Neuronal stem cell (in vitro differentiated cells): Measurements from ENCODE around the gene SCUBE2.
"Not testable (repeated sequence)": the region's sequence is repeated elsewhere in the genome, so short reads cannot be mapped to it uniquely, and the experiment has no call there.

Experiments
- DNase-seq: peaks from one replicate; pipeline ENCODE4 v3.0.0-alpha.2; 2013; ENCODE audit warnings: low spot score
- H2AFZ ChIP-seq: one replicate; pipeline ENCODE4 v1.6.1; 2013; ENCODE audit warnings: mild to moderate bottlenecking, low read length, inconsistent platforms
- H2AK5ac ChIP-seq: 2 replicates; pipeline ENCODE4 v1.6.1; 2013; ENCODE audit warnings: low read depth, mild to moderate bottlenecking, inconsistent platforms, low read length, moderate library complexity, mixed read lengths
- H2BK120ac ChIP-seq: 2 replicates; pipeline ENCODE4 v1.6.1; 2013; ENCODE audit warnings: low read depth, mild to moderate bottlenecking, inconsistent platforms, low read length, moderate library complexity, mixed read lengths
- H2BK12ac ChIP-seq: one replicate; pipeline ENCODE4 v1.6.1; 2013; ENCODE audit warnings: low read length, inconsistent platforms
- H2BK15ac ChIP-seq: 2 replicates; pipeline ENCODE4 v1.6.1; 2013; ENCODE audit warnings: mild to moderate bottlenecking, low read length, inconsistent platforms, mixed read lengths
- H2BK5ac ChIP-seq: one replicate; pipeline ENCODE4 v1.6.1; 2013; ENCODE audit warnings: inconsistent platforms, mild to moderate bottlenecking, low read length, moderate library complexity
- H3K14ac ChIP-seq: one replicate; pipeline ENCODE4 v1.6.1; 2013; ENCODE audit warnings: low read length, inconsistent platforms
- H3K18ac ChIP-seq: 2 replicates; pipeline ENCODE4 v1.6.1; 2013; ENCODE audit warnings: low read length, inconsistent platforms
- H3K23ac ChIP-seq: 2 replicates; pipeline ENCODE4 v1.6.1; 2013; ENCODE audit warnings: low read depth, mild to moderate bottlenecking, mixed read lengths, low read length, inconsistent platforms; ENCODE audit not compliant: poor library complexity
- H3K27ac ChIP-seq: replicated peaks from 3 replicates; pipeline ENCODE4 v1.5.1; 2013; ENCODE audit warnings: low read length, inconsistent platforms
- H3K27me3 ChIP-seq, 3 experiments: 2 replicates each; pipeline ENCODE4 v1.6.1; 2013; ENCODE audit warnings: low read length in 3 of 3, mild to moderate bottlenecking in 2 of 3, inconsistent platforms in 1 of 3, low read depth in 1 of 3, mixed read lengths in 1 of 3, moderate library complexity in 1 of 3; ENCODE audit not compliant: control insufficient read depth in 3 of 3, insufficient read depth in 3 of 3
- H3K36me3 ChIP-seq, 2 donors: replicated peaks in 1 of 2; 2 replicates each; pipeline ENCODE4 v1.6.1; 2013; ENCODE audit warnings: low read length in 2 of 2; ENCODE audit not compliant: control insufficient read depth in 2 of 2, insufficient read depth in 2 of 2
- H3K4ac ChIP-seq: 2 replicates; pipeline ENCODE4 v1.6.1; 2013; ENCODE audit warnings: inconsistent platforms, mild to moderate bottlenecking, low read length, moderate library complexity
- H3K4me1 ChIP-seq, 2 donors: 1 replicate in 1 of 2; 2 replicates in 1 of 2; pipeline ENCODE4 v1.6.1; 2013; ENCODE audit warnings: low read length in 2 of 2, low read depth in 1 of 2; ENCODE audit not compliant: control insufficient read depth in 2 of 2, insufficient read depth in 1 of 2
- H3K4me2 ChIP-seq: one replicate; pipeline ENCODE4 v1.6.1; 2013; ENCODE audit warnings: mild to moderate bottlenecking, low read length, inconsistent platforms; ENCODE audit not compliant: insufficient read depth, poor library complexity, severe bottlenecking
- H3K4me3 ChIP-seq, 2 donors: 2 replicates each; pipeline ENCODE4 v1.5.1; 2013; ENCODE audit warnings: low read length in 2 of 2, mild to moderate bottlenecking in 2 of 2, inconsistent platforms in 1 of 2, moderate library complexity in 1 of 2
- H3K79me1 ChIP-seq: one replicate; pipeline ENCODE4 v1.6.1; 2013; ENCODE audit warnings: low read depth, mild to moderate bottlenecking, inconsistent platforms, low read length, moderate library complexity
- H3K9ac ChIP-seq: one replicate; pipeline ENCODE4 v1.6.1; 2013; ENCODE audit warnings: mild to moderate bottlenecking, low read depth, low read length, inconsistent platforms; ENCODE audit not compliant: poor library complexity
- H3K9me3 ChIP-seq, 2 donors: replicated peaks in 1 of 2; 2 replicates each; pipeline versions ENCODE3 to v1.6.1; 2013; ENCODE audit warnings: low read length in 2 of 2, mild to moderate bottlenecking in 2 of 2, inconsistent platforms in 1 of 2, low read depth in 1 of 2, mixed read lengths in 1 of 2, moderate library complexity in 1 of 2; ENCODE audit not compliant: control insufficient read depth in 2 of 2, insufficient read depth in 1 of 2
- H4K8ac ChIP-seq: one replicate; pipeline ENCODE4 v1.6.1; 2013; ENCODE audit warnings: low read depth, mild to moderate bottlenecking, inconsistent platforms, low read length, moderate library complexity
- H4K91ac ChIP-seq: one replicate; pipeline ENCODE4 v1.6.1; 2013; ENCODE audit warnings: low read length, low read depth, mild to moderate bottlenecking, inconsistent platforms; ENCODE audit not compliant: poor library complexity
- WGBS, 2 donors: extraction: QIAGEN DNeasy Blood & Tissue Kit; methylation state at CpG; one replicate each; pipeline ENCODE4 v1.1.7; 2013; ENCODE audit warnings: missing lambda C conversion rate in 2 of 2, mixed read lengths in 1 of 2; ENCODE audit not compliant: insufficient read length in 2 of 2, insufficient replicate concordance in 1 of 2; ENCODE audit errors: extremely low coverage in 2 of 2; 5-methylcytosine and 5-hydroxymethylcytosine counted together

Gene SCUBE2

DNA sequence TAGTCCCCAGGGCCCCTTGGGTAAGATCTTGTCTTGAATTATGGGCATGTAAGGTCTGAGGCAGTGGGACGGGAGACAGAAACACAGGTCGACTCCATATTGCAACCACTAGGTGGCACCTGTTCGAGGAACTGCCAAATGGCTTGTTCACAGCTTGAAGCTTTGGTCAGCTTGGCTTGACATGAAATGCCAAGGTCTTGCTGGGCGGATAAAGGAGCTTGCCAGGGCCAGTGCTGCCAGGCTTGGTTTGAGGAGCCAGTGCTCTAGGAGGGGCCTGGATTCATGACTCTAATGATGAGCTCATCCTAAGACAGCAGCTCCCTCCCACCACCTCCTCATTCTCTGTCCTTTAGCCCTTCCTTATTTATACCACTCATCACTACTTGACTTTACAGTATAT is 75.7 kb downstream of the SCUBE2 start:
- Histone ChIP-seq H3K4me2 (no peak overlapping the region), H3K36me3 (no peaks in the 10 kb centered on the region), H2BK15ac (no peak overlapping the region), H3K18ac (no peak overlapping the region), H3K4me1 (peaks cover 0 to 2% of the 10 kb centered on the region in 2 donors), H2AFZ (no peak overlapping the region), H3K23ac (no peak overlapping the region), H3K14ac (no peak overlapping the region), H3K4me3 (no peak overlapping the region), H3K27me3 (peaks cover 0 to 13% (median 0%) of the 10 kb centered on the region in 3 experiments), H4K91ac (no peak overlapping the region), H2BK120ac (no peak overlapping the region), H3K9me3 (no peaks in the 10 kb centered on the region), H2AK5ac (no peak overlapping the region), H3K79me1 (no peaks in the 10 kb centered on the region), H3K4ac (no peak overlapping the region), H2BK5ac (no peak overlapping the region), H2BK12ac (no peak overlapping the region), H4K8ac (no peak overlapping the region), H3K27ac (no peak overlapping the region), H3K9ac (no peak overlapping the region)
- peak; percentile 65 for DNase-seq
- WGBS, 2 donors, result no CpG with 5 or more reads among the region's 4 CpGs

GRCh38 chr11:9014826-9015225 is 76.6 kb downstream of the SCUBE2 start:
- H3K36me3 ChIP-seq, result no peaks in the 10 kb centered on the region
- H2BK120ac ChIP-seq, result no peak overlapping the region
- H3K23ac ChIP-seq, result no peak overlapping the region
- H4K91ac ChIP-seq, result no peak overlapping the region
- H3K4me1 ChIP-seq, result peaks cover 0 to 2% of the 10 kb centered on the region in 2 donors
- no peak overlapping the region for H2AK5ac ChIP-seq
- no peak overlapping the region for H2BK15ac ChIP-seq
- H2BK5ac ChIP-seq, result no peak overlapping the region
- H3K4me3 ChIP-seq, result no peak overlapping the region
- no peaks in the 10 kb centered on the region for H3K9me3 ChIP-seq
- H3K14ac ChIP-seq, result no peak overlapping the region
- H3K18ac ChIP-seq, result no peak overlapping the region
- WGBS, 2 donors, result no CpG with 5 or more reads among the region's 3 CpGs
- H3K27ac ChIP-seq, result no peak overlapping the region
- no peaks in the 10 kb centered on the region for H3K79me1 ChIP-seq
- no peak for DNase-seq
- no peak overlapping the region for H2AFZ ChIP-seq
- H4K8ac ChIP-seq, result no peak overlapping the region
- no peak overlapping the region for H3K4ac ChIP-seq
- peaks cover 0 to 12% (median 0%) of the 10 kb centered on the region in 3 experiments for H3K27me3 ChIP-seq
- no peak overlapping the region for H3K9ac ChIP-seq
- no peak overlapping the region for H2BK12ac ChIP-seq
- no peak overlapping the region for H3K4me2 ChIP-seq

DNA sequence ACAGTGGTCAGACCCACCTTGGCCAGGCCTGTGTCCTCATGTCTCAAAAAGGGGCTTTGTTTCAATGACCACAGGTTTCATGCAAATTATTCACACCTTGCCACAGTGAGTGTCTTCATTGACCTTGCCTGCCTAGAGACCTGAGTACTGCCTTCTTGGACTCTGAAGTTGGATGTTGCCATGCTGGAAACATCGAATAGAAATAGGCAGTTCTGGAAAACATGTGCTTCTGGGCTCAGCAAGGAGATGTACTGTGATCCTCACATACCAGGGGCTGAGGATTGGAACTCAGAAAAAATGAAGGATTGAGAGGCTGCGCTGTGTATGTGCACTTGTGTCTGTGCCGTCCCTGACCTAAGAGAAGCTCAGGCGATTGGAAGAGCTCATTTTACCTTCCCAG is 78.0 kb downstream of the SCUBE2 start:
- no peak overlapping the region for H3K4ac ChIP-seq
- no peaks in the 10 kb centered on the region for H3K36me3 ChIP-seq
- no peak overlapping the region for H2AK5ac ChIP-seq
- no peak overlapping the region for H4K91ac ChIP-seq
- no peaks in the 10 kb centered on the region for H3K79me1 ChIP-seq
- no peak overlapping the region for H4K8ac ChIP-seq
- H3K4me3 ChIP-seq, result no peak overlapping the region
- WGBS, 2 donors, result no CpG with 5 or more reads among the region's 4 CpGs
- no peak overlapping the region for H3K4me2 ChIP-seq
- H3K27ac ChIP-seq, result no peak overlapping the region
- no peak for DNase-seq
- H3K9me3 ChIP-seq, result no peaks in the 10 kb centered on the region
- H3K18ac ChIP-seq, result no peak overlapping the region
- H2BK15ac ChIP-seq, result no peak overlapping the region
- H3K23ac ChIP-seq, result no peak overlapping the region
- H2BK12ac ChIP-seq, result no peak overlapping the region
- peaks cover 0 to 16% (median 0%) of the 10 kb centered on the region in 3 experiments for H3K27me3 ChIP-seq
- no peak overlapping the region for H3K9ac ChIP-seq
- H2AFZ ChIP-seq, result no peak overlapping the region
- H2BK5ac ChIP-seq, result no peak overlapping the region
- peaks cover 0 to 2% of the 10 kb centered on the region in 2 donors for H3K4me1 ChIP-seq
- H3K14ac ChIP-seq, result no peak overlapping the region
- no peak overlapping the region for H2BK120ac ChIP-seq

DNA sequence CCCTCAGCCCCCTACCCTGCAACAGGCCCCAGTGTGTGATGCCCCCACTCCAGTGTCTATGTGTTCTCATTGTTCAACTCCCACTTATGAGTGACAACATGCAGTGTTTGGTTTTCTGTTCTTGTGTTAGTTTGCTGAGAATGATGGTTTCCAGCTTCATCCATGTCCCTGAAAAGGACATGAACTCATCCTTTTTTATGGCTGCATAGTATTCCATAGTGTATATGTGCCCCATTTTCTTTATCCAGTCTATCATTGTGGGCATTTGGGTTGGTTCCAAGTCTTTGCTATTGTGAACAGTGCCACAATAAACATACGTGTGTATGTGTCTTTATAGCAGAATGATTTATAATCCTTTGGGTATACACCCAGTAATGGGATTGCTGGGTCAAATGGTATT is 81.9 kb downstream of the SCUBE2 start:
- not testable (repeated sequence) for H3K4ac ChIP-seq, H2AFZ ChIP-seq, DNase-seq, H2BK12ac ChIP-seq, H4K8ac ChIP-seq, H3K9ac ChIP-seq, H3K18ac ChIP-seq, H3K36me3 ChIP-seq, H3K14ac ChIP-seq, H3K4me3 ChIP-seq, H2BK120ac ChIP-seq, H2BK15ac ChIP-seq, H3K79me1 ChIP-seq, H3K9me3 ChIP-seq, H3K23ac ChIP-seq, H3K4me2 ChIP-seq, H2AK5ac ChIP-seq, H4K91ac ChIP-seq, H3K4me1 ChIP-seq, H3K27ac ChIP-seq, H2BK5ac ChIP-seq
- WGBS, 2 donors, result no CpG with 5 or more reads among the region's 1 CpG
- peaks cover 0 to 46% (median 14%) of the 10 kb centered on the region in 3 experiments for H3K27me3 ChIP-seq
